Inferior parietal cortex (tissue), 1 donor: Measurements from ENCODE around the gene STK32C.

Experiments used
- DNase-seq: peaks from one replicate; pipeline ENCODE4 v3.0.0-alpha.2; 2016; ENCODE audit errors: extremely low spot score

STK32C gene

DNA sequence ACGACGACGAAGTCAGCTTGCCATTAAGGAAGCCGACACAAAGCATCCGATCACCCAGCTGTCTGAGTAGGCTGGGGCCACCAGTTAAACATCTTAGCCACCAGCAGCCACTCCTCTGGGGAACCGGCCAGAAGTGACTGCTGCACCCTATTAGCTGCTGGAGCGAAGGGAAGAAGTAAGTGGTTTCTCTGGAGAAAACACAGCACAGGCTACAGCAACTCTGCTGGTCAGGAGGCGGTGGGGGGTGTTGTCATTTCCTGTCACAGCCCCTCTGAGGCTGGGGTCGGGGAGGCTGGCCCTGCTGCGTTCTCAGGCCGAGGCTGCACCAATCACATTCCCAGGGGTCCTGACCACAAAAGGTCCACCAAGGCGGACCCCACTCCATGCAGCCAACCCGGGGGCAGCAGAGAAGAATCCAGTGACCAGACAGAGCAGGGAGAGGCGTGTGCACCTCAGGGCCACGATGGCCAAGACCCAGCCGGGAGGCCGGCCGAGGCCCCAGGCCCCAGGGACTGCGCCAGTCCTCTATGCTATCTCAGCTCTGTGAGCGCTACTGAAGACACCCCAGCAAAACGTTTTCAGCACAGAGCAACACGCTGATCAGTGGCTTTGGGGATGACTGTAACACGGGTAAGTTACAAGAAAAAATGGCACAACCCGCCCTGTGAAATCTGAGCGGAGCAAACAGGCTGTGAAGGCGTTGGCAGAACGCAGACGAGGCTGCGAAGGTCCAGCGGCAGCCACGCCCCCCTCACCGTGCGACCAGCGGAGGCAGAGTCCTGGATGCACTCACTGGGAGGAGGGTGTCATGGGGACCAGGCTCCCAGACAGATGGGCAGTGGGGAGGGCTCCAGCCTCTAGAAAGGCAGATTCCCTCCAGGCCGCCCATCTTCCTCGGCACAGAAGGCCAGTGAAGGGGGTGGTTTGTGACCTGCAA, 24.8 kb downstream of the STK32C start:
- no peak for DNase-seq

DNA sequence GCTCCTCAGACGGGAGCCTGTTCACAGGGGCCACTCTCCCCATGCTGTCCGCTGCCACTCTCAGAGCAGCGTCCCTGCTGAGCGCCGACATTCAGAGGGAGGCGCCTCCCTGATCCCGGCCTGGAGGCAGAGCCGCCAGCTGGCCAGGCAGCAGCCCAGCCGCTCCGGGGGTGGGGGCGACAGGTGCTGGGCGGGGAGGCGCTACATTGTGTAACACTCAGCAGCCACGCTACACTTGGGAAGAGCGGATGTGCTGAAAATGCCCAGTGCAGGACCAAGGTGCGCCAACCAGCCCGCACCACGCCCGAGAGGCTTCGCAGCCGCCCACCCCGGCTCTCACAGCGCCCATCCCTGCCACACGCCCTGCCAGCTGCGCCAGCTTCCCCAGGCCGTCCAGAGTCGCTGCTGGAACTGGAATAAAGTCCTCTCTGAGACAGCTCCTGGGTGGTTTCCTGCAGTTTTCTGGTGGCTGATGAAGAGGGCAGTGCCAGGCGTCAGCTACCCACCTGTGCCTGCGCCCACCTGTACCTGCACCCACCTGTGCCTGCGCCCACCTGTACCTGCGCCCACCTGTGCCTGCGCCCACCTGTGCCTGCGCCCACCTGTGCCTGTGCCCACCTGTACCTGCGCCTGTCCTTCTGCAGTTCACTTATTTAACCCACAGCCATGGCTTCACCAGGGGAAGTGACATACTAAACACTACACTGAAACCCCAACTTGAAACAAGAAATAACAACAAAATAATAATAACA, 25.7 kb downstream of the STK32C start:
- DNase-seq = no peak

DNA sequence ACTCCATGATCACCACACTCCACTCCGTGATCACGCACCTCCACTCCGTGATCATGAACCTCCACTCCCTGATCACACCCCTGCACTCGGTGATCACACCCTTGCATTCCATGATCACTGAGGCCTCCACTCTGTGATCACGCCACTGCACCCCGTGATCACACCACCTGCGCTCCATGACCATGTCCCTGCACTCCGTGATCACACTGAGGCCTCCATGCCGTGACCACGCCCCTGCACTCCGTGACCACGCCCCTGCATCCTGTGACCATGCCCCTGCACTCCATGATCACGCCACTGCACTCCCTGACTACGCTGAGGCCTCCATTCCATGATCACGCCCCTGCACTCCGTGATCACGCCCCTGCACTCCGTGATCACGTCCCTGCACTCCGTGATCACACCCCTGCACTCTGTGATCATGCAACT, 27.1 kb downstream of the STK32C start:
- DNase-seq = no peak

DNA sequence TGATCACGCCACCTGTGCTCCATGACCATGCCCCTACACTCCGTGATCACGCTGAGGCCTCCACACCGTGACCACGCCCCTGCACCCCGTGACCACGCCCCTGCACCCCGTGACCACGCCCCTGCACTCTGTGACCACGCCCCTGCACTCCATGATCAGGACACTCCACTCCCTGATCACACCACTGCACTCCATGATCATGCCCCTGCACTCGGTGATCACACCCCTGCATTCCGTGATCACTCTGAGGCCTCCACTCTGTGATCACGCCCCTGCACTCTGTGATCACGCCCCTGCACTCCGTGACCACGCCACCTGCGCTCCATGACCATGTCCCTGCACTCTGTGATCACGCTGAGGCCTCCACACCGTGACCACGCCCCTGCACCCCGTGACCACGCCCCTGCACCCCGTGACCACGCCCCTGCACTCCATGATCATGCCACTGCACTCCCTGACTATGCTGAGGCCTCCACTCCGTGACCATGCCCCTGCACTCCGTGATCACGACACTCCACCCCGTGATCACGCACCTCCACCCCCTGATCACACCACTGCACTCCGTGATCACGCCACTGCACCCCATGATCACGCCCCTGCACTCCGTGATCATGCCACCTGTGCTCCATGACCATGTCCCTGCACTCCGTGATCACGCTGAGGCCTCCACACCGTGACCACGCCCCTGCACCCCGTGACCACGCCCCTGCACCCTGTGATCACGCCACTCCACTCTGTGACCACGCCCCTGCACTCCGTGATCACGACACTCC, 27.7 kb downstream of the STK32C start:
- DNase-seq = no peak

DNA sequence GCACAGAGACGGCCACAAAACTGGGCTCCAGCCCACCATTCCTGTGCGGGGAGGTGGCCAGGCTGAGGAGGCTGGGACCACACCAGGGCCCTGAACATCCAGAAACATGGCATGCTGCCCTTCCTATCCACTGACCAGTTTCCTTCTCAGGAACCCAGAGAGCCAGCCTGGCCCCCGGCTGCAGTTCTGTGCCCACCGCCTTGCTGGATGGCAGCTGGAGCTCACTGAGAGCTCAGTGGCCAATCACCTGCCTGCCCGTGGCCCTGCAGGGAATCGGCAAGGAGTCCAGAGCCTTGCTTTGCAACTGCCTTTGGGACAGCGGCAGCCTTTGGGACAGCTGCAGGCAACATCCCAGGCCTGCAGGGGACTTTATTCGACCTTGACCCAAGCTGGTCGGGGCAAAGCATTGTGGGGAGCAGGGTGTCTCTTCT, 30.4 kb downstream of the STK32C start:
- no peak for DNase-seq

DNA sequence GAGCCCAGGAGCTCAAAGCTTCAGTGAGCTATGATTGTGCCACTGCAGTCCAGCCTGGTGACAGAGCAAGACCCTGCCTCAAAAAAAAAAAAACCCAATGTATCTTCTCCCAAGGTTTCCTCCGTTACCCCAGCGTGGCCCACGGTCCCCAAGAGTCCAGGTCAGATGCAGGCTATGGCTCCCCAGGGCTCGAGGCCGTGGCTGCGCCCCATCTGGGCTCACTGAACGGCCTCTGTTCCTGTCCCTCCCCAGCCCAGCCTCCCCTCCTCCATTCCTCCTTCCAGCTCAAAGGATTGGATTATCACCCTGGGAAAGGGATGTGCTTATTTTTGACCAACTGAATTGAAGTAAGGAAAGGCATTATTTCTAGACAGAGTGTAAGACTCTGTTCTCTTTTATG, 31.0 kb downstream of the STK32C start:
- no peak for DNase-seq

DNA sequence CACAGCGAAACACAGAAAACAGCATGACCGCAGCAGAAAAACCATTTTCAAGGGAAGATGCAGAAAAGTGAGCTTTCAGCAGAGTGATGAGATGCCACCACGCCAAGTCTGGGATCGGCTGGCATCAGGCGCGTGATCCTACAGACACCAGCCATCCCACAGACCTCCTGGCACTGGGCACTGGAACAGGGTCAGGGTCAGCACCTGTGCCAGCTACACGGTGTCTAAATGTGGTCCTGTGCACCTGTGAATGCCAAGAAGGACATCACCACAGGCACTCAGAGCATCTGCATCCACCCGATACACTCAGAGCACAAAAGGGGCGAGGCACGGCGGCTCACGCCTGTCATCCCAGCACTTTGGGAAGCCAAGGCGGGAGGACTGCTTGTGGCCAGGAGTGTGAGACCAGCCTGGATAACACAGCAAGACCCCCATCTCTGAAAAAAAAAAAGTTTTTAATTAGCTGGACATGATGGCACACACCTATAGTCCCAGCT, 31.5 kb downstream of the STK32C start:
- no peak for DNase-seq

DNA sequence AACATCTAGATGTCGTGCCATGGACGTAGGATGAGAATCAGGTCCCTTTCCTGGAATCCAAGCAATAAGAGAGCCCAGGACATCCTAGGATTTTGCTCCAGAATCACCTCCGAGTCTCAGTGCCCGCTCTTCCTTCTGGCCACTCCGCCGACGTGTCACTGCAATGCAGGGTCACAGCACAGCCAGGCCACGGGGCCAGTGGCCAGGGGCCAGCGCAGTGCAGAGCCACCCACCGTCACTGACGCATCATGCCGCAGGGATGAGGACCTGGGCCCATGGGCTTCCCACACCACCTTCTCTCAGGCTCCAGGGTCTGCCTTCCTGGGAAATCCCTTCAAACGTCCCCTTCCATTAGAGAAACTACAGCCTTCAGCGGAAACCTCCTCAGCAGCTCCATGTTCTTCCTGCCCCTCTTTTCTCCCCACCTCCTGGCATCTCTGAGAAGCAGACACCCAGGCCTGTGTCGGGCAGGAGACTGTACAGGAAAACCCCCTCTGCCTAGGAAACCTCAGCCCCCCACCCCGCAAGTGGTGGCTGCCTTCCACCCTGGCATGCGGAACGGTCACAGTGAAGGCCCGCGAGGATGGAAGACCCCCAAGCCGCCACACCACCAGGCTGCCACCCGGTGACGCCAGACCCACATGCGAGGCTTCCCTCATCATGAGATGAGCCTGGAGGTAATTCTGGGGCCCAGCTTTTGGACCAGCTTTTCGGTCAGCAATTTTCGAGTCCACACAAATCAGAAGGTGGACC, 32.1 kb downstream of the STK32C start:
- DNase-seq = no peak

DNA sequence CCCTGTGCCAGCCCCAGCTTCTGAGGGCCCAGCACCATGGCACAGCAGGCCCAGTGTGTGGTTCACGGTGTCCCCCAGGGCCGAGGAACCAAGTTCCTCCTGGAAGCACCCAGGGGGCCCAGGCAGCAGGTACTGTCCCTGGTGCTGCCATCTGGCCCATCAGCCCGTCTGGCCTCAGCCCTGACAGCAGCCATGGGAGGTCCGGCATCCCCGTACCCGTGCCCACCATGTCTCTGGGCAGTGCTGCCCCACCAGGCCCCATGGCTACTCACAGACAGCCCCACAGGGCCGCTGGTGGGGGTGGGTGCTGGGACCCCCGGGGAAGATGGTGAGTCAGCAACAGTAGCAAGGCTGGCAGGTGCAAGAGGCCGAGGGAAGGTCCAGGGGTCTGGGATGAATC, 32.8 kb downstream of the STK32C start:
- DNase-seq = no peak

DNA sequence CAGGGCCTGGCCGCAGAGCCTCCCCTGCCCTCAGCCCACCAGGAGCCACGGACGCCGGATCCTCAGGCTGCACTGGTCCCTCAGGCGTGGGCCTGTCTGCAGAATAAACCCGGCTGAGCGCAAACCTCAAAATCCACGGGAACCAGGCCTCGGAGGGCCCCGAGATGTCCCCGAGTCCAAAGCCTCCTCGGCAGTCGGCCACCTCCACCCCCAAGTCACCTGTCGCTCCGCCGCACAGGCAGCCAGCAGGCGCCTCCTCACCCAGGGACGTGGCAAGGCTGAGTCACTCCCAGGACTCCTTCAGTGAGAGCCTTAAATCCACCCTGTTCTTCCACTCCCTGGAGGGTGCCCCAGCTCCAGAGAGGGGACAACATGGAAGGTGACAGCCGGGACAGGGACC, 33.2 kb downstream of the STK32C start:
- DNase-seq = no peak

DNA sequence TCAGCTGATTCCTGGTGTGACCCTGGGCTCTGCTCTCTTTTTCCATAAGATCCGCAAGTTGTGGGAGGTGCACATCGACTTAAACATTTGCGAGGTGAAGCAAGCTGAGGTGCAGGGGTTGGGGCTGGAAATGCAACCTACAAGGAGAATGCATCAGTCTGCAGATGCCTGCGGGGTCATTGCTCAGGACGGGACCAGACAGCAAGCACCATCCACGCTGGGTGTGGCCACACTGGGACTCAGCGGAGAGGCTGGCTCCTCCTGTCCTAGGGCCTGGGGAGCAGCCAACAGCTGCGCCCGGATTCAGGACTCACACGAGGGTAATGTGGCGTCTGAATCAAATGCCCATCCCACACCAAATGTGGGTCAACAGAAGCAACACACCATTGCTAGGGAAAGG, 33.8 kb downstream of the STK32C start:
- DNase-seq = no peak

DNA sequence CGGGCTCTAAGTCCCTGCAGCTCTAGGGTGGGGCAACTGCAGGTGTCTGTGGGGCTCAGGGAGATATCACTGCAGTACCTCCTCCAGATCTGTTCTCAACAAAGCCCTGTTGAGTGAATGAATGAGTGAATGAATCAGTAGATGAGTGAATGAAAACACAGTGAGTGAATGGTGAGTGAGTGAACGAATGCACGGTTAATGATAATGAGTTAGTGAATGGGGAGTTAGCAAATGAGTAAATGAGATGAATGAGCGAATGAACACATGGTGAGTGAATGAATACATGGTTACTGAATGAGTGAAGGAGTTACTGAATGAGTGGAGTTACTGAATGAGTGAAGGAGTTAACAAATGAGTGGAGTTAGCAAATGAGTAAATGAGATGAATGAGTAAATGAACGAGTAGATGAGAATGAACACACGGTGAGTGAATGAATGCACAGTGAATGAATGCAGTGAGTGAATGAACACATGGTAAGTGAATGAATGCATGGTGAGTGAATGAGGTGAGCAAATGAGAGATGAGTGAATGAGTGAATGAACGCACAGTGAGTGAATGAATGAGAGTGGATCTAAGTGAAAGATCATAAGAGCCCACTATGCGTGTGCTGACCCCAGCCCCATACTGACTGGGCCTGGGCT, 34.3 kb downstream of the STK32C start:
- DNase-seq = no peak

DNA sequence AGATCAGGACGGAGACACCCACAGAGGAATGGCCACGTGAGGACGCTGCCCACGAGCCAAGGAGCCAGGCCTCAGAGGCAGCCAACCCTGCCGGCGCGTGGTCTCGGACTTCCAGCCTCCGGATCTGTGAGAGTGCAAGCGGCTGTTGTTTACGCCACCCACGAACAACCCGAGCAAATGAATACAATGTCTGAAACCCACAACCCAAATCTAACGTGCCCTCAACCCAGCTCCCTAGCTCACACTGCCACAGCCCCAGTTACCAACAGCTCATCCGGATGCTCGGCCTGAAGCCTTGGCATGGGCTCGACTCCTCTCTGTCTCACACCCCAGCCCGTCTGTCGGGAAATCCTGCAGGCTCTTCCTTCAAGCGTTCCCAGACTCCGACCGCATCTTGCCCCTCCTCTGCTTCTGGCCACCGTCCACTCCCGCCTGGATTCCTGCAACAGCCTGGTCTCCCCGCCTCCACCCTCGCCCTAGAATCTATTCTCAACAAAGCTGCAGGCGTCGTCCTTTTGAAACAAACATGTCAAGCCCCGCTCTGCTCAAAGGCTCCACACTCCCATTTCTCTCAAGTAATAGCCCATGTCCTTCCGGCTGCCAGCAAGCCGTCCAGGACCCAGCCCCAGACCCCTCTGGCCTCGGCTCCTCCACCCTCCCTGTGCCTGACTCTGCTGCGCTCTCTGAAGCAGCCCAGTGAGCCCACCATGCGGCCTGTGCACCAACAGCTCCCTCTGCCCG, 35.3 kb downstream of the STK32C start:
- DNase-seq = no peak

DNA sequence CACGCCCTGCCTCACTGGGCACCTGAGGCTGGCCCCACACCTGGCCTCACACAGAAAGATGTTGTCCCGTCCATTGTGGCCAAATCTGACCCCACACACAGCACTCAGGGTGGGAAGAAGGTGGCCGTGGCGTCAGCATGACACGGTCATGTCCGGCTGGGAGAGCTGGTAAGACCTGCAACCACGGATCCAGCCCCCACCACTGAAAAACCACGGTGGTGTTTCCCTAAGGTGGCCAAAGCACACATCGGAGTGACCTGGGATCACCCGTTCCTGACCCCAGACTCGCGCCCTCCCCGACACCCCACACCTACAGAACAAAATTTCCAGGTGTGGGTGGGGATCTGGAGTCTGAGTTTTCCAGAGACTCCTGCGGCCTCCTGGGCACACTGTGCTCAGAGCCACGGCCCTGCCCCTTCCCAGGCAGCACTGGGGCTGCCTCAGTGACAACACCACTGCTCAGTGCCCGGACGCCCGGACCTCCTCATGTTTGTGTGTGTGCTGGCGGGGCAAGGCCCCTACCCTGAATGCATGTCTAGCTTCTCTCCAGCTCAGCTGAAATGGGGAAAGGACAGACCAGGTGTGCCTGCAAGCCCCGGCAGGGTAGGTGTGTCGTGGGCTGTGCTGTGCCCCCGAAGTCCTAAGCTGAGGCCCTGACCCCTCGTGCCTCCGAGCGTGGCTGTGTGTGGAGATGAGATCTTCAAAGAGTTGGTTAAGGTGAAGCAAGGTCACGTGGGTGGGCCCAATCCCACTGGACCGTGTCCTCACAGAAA, 36.1 kb downstream of the STK32C start:
- DNase-seq = no peak

DNA sequence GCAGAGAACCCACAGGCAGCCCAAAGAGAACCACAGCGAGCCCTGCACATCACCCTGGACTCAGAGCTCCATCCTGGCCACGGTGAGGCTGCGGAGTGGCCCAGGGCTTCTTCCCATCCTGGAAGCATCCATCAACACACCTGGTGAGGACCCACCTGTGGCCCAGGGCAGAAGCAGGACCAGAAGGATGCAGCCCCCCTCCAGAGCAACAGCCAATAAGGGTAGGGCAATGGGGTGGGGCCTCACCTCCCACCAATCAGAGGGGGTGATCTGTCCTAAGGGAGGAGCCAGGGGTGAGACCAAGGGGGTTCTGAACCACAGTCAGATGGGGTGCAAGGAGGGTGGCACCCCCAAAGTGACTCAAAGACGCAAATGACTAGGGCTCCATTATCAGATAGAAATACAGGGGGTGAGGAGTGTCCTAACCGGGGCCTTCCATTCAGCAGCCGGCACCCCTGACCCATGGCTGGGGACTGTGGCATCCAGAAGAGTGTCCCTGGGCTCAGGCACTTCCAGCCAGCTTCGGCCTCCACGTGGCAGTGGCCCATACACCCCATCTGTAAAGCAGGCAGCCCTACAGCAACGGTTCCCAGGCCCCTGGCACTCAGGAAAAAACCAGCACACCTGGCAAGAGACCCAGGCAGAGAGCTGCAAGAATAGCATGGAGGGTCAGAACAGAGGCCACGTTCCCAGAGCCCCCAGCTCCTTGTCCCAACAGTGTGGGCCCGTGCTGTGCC, 36.9 kb downstream of the STK32C start:
- no peak for DNase-seq

DNA sequence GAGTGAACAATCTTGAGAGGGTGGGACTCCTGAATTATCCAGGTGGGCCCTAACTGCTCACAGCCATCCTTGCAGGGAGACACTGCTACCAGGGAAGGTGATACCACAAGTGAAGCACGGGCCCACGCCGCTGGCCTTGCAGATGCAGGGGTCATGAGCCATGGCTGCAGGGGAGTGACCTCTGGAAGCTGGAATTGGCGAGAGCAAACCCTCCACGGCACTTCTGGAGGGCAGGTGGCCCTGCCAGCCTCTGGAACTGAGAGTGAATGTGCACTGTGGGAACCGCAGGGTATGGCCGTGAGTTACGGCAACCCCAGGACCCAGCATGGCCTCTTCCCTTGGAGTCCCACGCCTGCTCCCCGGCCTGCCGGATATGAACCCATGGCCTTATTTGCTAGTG, 37.5 kb downstream of the STK32C start:
- no peak for DNase-seq

DNA sequence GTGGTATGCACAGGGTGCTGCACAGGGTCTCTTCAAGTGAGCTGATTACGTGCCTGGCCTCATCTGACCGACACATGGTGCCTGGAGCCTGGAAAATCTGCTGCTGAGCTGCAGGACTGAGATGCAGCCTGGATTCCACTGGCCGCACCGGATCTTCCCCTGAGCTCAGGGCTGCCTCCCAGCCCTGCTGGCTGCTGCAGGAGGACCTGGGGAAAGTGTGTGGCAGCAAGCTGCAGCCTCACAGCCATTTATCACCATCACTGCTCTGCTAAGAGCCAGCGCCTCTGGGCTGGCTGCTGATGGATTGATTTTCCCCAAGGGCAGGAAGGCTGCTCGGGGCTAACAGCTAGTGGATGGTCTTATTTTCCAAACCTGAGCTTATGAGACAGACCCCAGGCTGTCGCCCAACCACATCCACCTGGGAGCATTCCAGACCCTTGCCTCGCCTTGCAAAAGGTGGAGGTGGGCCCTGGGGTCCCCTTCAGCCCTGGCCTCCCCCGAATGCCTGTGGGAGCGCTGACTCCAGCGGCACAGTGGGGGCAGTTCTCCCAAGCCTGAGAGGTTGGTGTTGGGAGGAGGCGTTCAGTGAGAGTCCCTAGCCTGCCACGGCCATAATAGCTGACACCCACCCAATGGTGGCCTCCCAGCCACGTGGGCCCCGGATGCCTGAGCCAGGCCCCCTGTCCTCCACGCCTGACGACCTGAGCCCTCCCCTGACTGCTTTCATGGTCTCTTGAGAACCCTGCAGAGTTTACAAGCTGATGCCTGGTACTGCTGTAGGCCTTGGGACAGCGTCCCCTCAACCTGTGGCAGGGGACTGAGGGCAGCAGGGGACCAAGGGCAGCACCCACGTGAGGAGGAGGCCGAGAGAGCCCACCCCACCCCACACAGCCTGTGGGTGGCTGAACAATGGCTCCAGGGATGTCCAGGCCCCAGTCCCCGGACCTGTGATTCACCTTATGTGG, 38.2 kb downstream of the STK32C start:
- DNase-seq = no peak
